Liver (tissue), 3 donors: ENCODE measurements around the gene TRIM41.

ENCODE experiments used
- ATF3 ChIP-seq: IDR thresholded peaks from 2 replicates; pipeline ENCODE4 v1.6.1; 2016; ENCODE audit warnings: antibody characterized with exemption
- CTCF ChIP-seq: fragments of 150-350 bp; IDR thresholded peaks from 2 replicates; pipeline ENCODE4 v1.5.1; 2017; ENCODE audit warnings: improper control_type of control experiment, low read depth, low read length; ENCODE audit not compliant: missing input control
- EGR1 ChIP-seq, 2 donors: IDR thresholded peaks; 2 replicates each; pipeline ENCODE4 v1.6.1; 2016 to 2018; ENCODE audit warnings: antibody characterized with exemption in 2 of 2, low read depth in 2 of 2
- FOXA1 ChIP-seq: IDR thresholded peaks from 2 replicates; pipeline ENCODE4 v1.6.1; 2016; ENCODE audit warnings: antibody characterized with exemption
- GABPA ChIP-seq, 2 donors: IDR thresholded peaks in 1 of 2; conservative IDR thresholded peaks in 1 of 2; 2 replicates each; pipeline ENCODE4 v1.6.1; 2016; ENCODE audit warnings: antibody characterized with exemption in 2 of 2, mild to moderate bottlenecking in 1 of 2, moderate library complexity in 1 of 2
- NR2F2 ChIP-seq: IDR thresholded peaks from 2 replicates; pipeline ENCODE4 v1.6.1; 2016; ENCODE audit warnings: antibody characterized with exemption
- RAD21 ChIP-seq, 2 donors: IDR thresholded peaks; 2 replicates each; pipeline ENCODE4 v1.6.1; 2016; ENCODE audit warnings: antibody characterized with exemption in 2 of 2, mild to moderate bottlenecking in 2 of 2
- REST ChIP-seq: IDR thresholded peaks from 2 replicates; pipeline ENCODE4 v1.6.1; 2016; ENCODE audit warnings: antibody characterized with exemption, mild to moderate bottlenecking
- TAF1 ChIP-seq: conservative IDR thresholded peaks from 2 replicates; pipeline ENCODE4 v1.6.1; 2016; ENCODE audit warnings: antibody characterized with exemption, mild to moderate bottlenecking
- YY1 ChIP-seq: IDR thresholded peaks from 2 replicates; pipeline ENCODE4 v1.6.1; 2016; ENCODE audit warnings: antibody characterized with exemption, mild to moderate bottlenecking
- ZBTB33 ChIP-seq: IDR thresholded peaks from 2 replicates; pipeline ENCODE4 v1.6.1; 2016; ENCODE audit warnings: antibody characterized with exemption
- donor health status: healthy.
- donor health status: healthy.

- TF ChIP-seq ZBTB33 (no peak), TAF1 (no peak), FOXA1 (no peak), CTCF (no peak), GABPA (IDR thresholded peaks at IDR 0.05 in 1 of 2, conservative IDR thresholded peaks at IDR 0.05 in 1 of 2) (no peak), YY1 (no peak), RAD21 (IDR thresholded peaks at IDR 0.05) (no peak), EGR1 (IDR thresholded peaks at IDR 0.05; ENCODE audit: low read depth in 2 of 2) (no peak), REST (no peak), ATF3 (no peak), NR2F2 (no peak)
Observed at GRCh38 chr5:181271081-181271480, 48.0 kb downstream of the TRIM41 start.
